ENCODE results near the gene REC114. TPM values are rescaled to one million over a fixed set of nuclear protein-coding genes. Genes with fewer than 3 reads are reported as not detected.

Gene REC114
- total RNA-seq, 1 donor from 2014 or later, result not detected

GRCh38 chr15:73597036-73597638 is 154.2 kb downstream of the REC114 start:
- Histone ChIP-seq H3K9me3 (no peaks in the 10 kb centered on the region), H3K27me3 (no peaks in the 10 kb centered on the region), H3K27ac (no peak overlapping the region), H3K36me3 (peaks cover 1% of the 10 kb centered on the region), H3K4me3 (no peak overlapping the region), H3K4me1 (peaks cover 57% of the 10 kb centered on the region)
- no peak for DNase-seq
- ATAC-seq, result no peak
- intact Hi-C loops (cut with DNase I), result no loop called here
- TF ChIP-seq CTCF (IDR thresholded peaks at IDR 0.05), result no peak

DNA sequence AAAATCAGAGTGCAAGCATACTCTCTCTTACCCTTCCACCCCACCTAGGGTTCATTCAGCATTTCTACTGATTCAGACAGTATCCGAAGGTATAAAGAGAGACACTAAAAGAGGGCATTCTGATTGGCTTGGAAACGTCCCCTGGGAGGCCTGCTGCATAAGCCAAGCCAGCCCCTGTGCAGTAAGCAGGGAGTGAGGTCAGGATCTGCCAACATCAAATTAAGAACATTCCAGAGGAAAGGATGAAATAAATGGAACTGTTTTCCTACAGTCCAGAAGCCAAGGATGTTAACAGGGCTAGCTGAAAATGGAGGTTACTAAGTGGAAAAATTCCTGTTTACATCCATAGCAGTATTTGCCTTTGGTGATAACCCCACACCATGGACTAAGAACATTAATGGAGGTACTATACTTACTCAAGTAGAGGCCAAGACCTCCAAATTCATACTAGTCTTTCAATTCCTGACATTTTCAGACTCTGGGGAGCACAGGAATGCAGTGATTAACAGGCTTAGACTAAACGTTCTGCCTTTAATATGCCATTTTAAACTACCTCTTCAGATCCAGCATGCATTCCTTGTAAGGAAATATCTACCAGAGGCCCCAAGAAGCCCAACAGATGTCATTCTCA is 155.7 kb downstream of the REC114 start:
- no peak overlapping the region for H3K27ac ChIP-seq
- H3K27me3 ChIP-seq, result no peaks in the 10 kb centered on the region
- intact Hi-C loops (cut with DNase I), result no loop called here
- no peak for TF ChIP-seq CTCF (IDR thresholded peaks at IDR 0.05)
- DNase-seq, result no peak
- no peak for ATAC-seq
- no peaks in the 10 kb centered on the region for H3K36me3 ChIP-seq
- no peaks in the 10 kb centered on the region for H3K9me3 ChIP-seq
- H3K4me3 ChIP-seq, result no peak overlapping the region
- H3K4me1 ChIP-seq, result peaks cover 61% of the 10 kb centered on the region

- DNase-seq, result no peak
- no peaks in the 10 kb centered on the region for H3K9me3 ChIP-seq
- no peak overlapping the region for H3K4me3 ChIP-seq
- no peak for TF ChIP-seq CTCF (IDR thresholded peaks at IDR 0.05)
- peaks cover 57% of the 10 kb centered on the region for H3K4me1 ChIP-seq
- no peak for ATAC-seq
- H3K36me3 ChIP-seq, result no peaks in the 10 kb centered on the region
- H3K27ac ChIP-seq, result no peak overlapping the region
- intact Hi-C loops (cut with DNase I), result no loop called here
- no peaks in the 10 kb centered on the region for H3K27me3 ChIP-seq
These were observed 157.0 kb downstream of the REC114 start for GRCh38 chr15:73599934-73600333.

GRCh38 chr15:73600413-73601335 is 157.7 kb downstream of the REC114 start:
- Histone ChIP-seq H3K36me3 (no peaks in the 10 kb centered on the region), H3K4me3 (no peak overlapping the region), H3K4me1 (peaks cover 57% of the 10 kb centered on the region), H3K27ac (peak overlapping the region; percentile 2), H3K9me3 (no peaks in the 10 kb centered on the region), H3K27me3 (no peaks in the 10 kb centered on the region)
- intact Hi-C loops (cut with DNase I), result no loop called here
- DNase-seq, result no peak
- no peak for ATAC-seq
- TF ChIP-seq CTCF (IDR thresholded peaks at IDR 0.05), result no peak

- intact Hi-C loops (cut with DNase I), result no loop called here
- H3K4me1 ChIP-seq, result peaks cover 51% of the 10 kb centered on the region
- no peaks in the 10 kb centered on the region for H3K27me3 ChIP-seq
- ATAC-seq (peak; percentile 61), DNase-seq (no peak)
- peak overlapping the region; percentile 2 for H3K27ac ChIP-seq
- TF ChIP-seq CTCF (IDR thresholded peaks at IDR 0.05), result no peak
- H3K36me3 ChIP-seq, result no peaks in the 10 kb centered on the region
- no peaks in the 10 kb centered on the region for H3K9me3 ChIP-seq
- no peak overlapping the region for H3K4me3 ChIP-seq
These were observed 158.8 kb downstream of the REC114 start for GRCh38 chr15:73601451-73602445.

Data from upper lobe of right lung (tissue), 1 donor.